Skeletal muscle tissue (tissue), 4 donors: ENCODE results near the gene TESK1. TPM values are rescaled to one million over a fixed set of nuclear protein-coding genes. Genes with fewer than 3 reads are reported as not detected.
A peak's percentile ranks its signal among the peaks of the same experiment; 100 is the strongest.
"Not testable (repeated sequence)": the region's sequence is repeated elsewhere in the genome, so short reads cannot be mapped to it uniquely, and the experiment has no call there.

Source experiments
- H3K27ac ChIP-seq: one replicate; pipeline ENCODE4 v1.7.0; 2013; ENCODE audit warnings: mild to moderate bottlenecking, low read depth, low read length, inconsistent platforms
- H3K27me3 ChIP-seq, 3 donors: one replicate each; pipeline ENCODE4 v1.7.0; 2013; ENCODE audit warnings: low read length in 3 of 3; ENCODE audit not compliant: control insufficient read depth in 3 of 3, insufficient read depth in 3 of 3
- H3K36me3 ChIP-seq, 3 donors: one replicate each; pipeline ENCODE4 v1.7.0; 2013; ENCODE audit warnings: low read length in 3 of 3; ENCODE audit not compliant: control insufficient read depth in 3 of 3, insufficient read depth in 3 of 3
- H3K4me1 ChIP-seq, 3 donors: one replicate each; pipeline ENCODE4 v1.7.0; 2013; ENCODE audit warnings: low read length in 3 of 3, mild to moderate bottlenecking in 3 of 3; ENCODE audit not compliant: control insufficient read depth in 3 of 3, insufficient read depth in 3 of 3
- H3K4me3 ChIP-seq, 3 donors: one replicate each; pipeline ENCODE4 v1.7.0; 2013; ENCODE audit warnings: low read length in 3 of 3
- H3K9ac ChIP-seq, 3 donors: one replicate each; pipeline ENCODE4 v1.7.0; 2013; ENCODE audit warnings: low read length in 3 of 3, mild to moderate bottlenecking in 3 of 3, moderate library complexity in 2 of 3, low read depth in 1 of 3
- H3K9me3 ChIP-seq, 3 donors: one replicate each; pipeline ENCODE4 v1.7.0; 2013; ENCODE audit warnings: low read length in 3 of 3; ENCODE audit not compliant: control insufficient read depth in 3 of 3
- total RNA-seq: library from RNA; depleted of rRNA; stranded (reverse); fragments of >200 nt; gene quantifications from one replicate; pipeline ENCODE4 v1.2.3, GENCODE V29; 2014
- donor health status: Osteomylitis.

Gene TESK1
- total RNA-seq, 1 donor from 2014 or later = 8.4 TPM

DNA sequence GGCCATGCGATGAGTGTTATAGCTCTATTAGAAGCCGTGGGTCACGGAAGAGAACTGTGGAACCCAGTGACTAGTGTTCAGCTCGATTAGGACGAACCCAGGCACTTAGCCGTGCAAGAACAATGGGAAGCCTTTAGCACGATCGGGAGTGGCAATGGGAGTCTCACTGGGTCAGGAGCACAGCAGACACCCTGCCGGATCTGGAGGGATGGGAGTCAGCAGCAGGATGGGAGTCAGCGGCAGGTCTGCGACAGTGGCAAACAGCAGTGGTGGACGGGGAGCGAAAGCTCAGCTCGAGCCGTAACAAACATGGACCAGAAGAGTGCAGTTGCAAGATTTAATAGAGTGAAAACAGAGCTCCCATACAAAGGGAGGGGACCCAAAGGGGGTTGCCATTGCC is 35.4 kb downstream of the TESK1 start:
- H3K36me3 ChIP-seq, H3K4me1 ChIP-seq, H3K9ac ChIP-seq, H3K27me3 ChIP-seq, H3K27ac ChIP-seq, H3K4me3 ChIP-seq, H3K9me3 ChIP-seq: not testable (repeated sequence)

DNA sequence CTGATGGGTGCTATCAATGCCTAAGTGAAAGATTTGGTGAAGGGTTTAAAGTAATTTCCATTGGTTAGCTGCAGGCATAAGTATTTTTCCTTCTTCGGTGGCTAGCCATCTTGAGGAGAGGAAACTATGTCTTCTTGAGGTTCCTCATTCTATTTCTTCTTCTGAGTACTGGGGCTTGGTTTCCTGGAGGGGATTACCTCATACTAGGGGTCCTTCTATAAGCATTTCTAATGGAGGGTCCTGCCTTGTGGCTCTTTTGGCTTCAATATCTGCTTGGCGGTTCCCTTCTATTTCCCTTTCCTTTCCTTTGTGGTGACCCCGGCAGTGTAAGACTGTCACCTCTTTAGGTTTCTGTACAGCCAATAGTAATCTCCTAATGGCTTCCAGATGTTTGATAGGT is 36.4 kb downstream of the TESK1 start:
- not testable (repeated sequence) for H3K27ac ChIP-seq, H3K9me3 ChIP-seq, H3K4me3 ChIP-seq, H3K27me3 ChIP-seq, H3K9ac ChIP-seq, H3K36me3 ChIP-seq, H3K4me1 ChIP-seq

DNA sequence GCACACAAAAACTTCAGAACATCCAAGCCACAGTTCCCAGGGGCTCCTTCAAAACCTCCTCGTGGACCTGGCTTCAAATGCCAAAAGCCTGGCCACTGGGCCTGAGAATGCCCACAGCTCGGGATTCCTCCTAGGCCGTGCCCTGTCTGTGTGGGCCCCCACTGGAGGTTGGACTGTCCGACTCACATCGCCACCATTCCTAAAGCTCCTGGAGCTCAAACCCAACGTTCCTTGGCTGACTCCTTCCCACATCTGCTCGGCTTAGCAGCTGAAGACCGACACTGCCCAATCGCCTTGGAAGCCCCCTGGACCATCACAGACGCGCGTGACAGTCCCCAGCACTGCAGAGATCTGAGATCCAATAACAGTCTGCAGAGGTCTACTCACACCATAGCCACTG is 38.0 kb downstream of the TESK1 start:
- Histone ChIP-seq H3K27me3 (no peaks in the 10 kb centered on the region), H3K36me3 (no peaks in the 10 kb centered on the region), H3K9ac (no peak overlapping the region), H3K27ac (no peak overlapping the region), H3K9me3 (no peaks in the 10 kb centered on the region), H3K4me1 (peaks cover 4 to 15% (median 13%) of the 10 kb centered on the region in 3 donors), H3K4me3 (no peak overlapping the region)

DNA sequence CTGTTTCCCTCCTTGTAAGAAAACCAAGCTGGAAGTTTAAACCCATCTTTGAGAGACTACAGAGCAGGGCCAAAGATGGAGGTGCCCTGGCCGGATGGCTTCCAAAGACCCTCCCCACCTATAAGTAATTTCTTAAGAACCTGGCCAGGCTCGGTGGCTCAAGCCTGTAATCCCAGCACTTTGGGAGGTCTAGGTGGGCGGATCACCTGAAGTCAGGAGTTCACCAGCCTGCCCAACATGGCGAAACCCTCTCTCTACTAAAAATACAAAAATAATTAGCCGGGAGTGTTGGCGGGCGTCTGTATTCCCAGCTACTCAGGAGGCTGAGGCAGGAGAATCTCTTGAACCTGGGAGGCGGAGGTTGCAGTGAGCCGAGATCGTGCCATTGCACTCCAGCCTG is 40.7 kb downstream of the TESK1 start:
- peak overlapping the region; percentile 82 to 85 (median 84) for H3K4me3 ChIP-seq
- H3K4me1 ChIP-seq = peaks cover 6 to 21% (median 15%) of the 10 kb centered on the region in 3 donors
- peak overlapping the region; percentile 93 for H3K27ac ChIP-seq
- not testable (repeated sequence) for H3K36me3 ChIP-seq, H3K27me3 ChIP-seq, H3K9me3 ChIP-seq
- peak overlapping the region; percentile 27 to 94 (median 90) for H3K9ac ChIP-seq

DNA sequence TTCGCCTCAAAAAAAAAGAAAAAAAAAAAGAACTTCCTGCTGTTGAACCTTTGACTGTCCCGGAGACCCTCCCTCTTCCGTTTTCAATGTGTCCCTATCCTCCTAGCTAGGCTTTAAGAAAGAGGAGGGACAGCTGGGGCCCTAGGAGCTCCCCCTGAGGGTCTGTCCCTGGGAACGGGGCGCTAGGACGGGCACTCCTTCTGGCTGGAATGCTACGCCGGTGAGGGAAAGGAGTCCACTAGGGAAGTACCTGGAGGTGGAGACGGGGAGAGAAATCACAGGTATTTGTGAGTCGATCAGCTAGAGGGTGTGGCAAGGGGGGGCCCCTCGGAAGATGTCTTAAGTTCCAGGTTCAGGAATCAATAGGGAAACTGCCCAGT is 41.1 kb downstream of the TESK1 start:
- peak overlapping the region; percentile 93 for H3K27ac ChIP-seq
- H3K9ac ChIP-seq = peak overlapping the region; percentile 90 to 95 (median 94)
- peak overlapping the region; percentile 82 to 85 (median 84) for H3K4me3 ChIP-seq
- no peaks in the 10 kb centered on the region for H3K27me3 ChIP-seq
- peaks cover 6 to 21% (median 15%) of the 10 kb centered on the region in 3 donors for H3K4me1 ChIP-seq
- H3K36me3 ChIP-seq = no peaks in the 10 kb centered on the region
- no peaks in the 10 kb centered on the region for H3K9me3 ChIP-seq

DNA sequence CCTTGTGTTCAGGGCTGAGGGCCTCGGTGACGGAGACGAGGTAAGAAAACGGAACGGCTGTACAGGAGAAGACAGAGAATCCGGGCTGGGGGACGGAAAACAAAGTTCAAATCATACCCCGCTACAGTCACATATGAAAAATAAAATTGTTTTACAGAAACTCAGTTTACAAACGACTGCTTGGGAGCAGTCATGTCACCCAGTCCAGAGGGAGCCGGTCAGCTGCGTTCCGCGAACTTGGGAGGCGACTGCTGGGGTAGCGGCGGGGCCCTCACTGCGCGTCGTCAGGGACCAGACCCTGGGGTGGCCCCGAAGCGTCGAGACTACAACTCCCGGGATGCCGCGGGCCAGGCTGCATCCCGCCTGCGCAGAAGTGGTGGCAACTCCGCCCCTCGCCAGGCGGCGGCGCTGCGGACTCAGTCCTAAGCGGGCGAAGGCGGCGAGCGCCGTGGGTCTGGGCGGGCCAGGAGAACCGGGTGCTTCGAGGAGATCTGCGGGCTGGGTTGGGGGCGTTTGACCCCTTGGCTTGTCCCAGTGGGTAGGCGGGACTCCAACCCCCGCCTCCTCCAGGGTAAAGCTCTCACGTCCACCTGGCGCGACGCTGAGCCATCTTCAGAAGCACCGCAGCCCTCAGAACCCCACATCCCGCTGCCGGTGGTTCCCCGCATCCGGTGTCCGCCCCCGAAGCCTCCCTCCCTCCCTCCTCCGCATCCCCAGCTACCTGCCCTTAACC is 41.6 kb downstream of the TESK1 start:
- Histone ChIP-seq H3K27me3 (no peaks in the 10 kb centered on the region), H3K4me1 (peaks cover 6 to 21% (median 15%) of the 10 kb centered on the region in 3 donors), H3K27ac (peak overlapping the region; percentile 93), H3K4me3 (peak overlapping the region; percentile 82 to 85 (median 84)), H3K9me3 (no peaks in the 10 kb centered on the region), H3K36me3 (no peaks in the 10 kb centered on the region), H3K9ac (peak overlapping the region; percentile 90 to 95 (median 94))

DNA sequence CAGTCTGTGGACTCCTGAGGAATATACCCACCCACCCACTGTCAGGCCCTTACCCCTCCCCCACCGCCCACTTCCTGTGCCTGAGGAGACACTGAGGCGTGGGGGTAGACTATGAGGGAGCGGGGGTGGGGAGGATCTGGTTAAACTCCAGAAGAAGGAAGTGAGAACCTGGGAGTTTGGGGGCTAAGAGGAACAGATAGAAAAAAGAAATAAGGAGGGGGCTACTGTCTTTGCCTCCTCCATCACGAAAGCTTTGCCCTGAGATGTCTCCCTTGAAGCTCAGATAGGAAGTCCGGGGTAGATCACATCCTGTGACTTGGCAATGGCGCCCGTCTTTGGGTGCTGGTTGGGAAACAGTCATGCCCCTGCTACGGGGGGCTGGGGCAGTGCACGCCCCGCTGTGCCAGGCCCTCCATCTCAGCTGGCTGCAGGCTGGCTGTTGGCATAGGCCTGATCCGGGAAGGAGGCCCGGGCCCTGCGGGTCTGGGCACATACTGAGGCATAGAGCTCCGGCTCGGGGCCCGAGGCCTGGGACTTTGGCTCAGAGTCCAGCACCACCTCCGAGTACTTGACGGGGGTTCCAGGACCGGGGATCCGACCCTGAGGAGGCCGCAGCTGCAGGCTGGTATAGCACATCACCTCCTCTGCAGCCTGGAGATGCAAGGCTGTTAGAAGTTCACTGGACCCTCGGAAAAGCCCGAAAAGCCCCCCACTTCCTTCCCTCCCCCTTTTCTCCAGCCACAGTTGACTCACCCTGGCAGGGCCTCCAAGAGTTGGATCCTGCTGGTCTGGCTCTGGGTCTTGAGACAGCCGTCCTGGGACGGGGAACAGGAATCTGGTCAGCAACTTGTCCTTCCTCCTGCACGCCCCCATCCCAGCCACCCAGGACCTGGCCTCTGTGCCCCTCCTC is 44.6 kb downstream of the TESK1 start:
- H3K36me3 ChIP-seq = no peaks in the 10 kb centered on the region
- H3K27me3 ChIP-seq = no peaks in the 10 kb centered on the region
- H3K9me3 ChIP-seq = no peaks in the 10 kb centered on the region
- H3K4me1 ChIP-seq = peaks cover 6 to 21% (median 15%) of the 10 kb centered on the region in 3 donors
- H3K4me3 ChIP-seq = no peak overlapping the region
- no peak overlapping the region for H3K27ac ChIP-seq
- no peak overlapping the region for H3K9ac ChIP-seq

DNA sequence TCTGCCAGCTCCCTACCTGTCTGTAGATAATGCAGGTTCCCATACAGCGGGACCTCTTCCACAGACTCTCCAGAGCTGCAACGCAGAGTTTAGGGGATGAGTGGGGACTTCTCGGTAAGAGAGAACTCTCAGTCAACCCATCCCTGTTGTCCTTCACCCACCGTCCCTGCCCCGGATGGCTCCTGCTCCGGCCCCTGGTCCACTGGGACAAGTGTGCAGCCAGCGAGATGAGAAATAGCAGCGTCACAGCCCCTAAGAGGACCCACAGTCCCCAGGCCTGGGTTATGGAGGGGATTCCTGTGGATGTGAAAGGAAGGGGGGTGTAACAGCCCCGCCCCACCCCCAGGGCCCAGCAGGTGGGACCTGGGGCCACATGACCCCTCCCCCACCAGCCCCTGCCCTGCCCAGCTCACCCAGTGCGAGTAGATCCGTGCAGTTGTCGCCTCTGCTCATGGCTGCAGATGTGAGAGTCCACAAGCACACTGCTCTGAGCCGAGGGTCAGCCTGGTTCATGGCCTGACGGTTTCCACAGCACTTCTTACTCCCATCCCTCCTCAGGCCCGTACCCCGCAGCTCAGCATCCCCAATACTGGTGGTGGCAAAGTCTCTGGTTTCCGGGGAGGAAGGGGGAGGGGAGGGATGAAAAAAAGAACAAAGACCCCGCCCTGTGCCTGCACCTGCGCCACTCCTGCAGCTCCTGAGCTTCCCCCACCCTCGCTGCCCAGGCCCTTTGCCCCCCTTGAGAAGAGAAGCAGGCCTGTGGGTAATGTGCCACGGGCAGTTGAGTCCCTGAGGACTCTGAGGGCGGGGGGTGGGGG is 45.5 kb downstream of the TESK1 start, which contains the start of gene SIT1:
Gene SIT1, minus strand, starts transcription at position 591 of the 818 bp plus-strand sequence. Its CDS starts 78 bp downstream, at position 513.
- no peak within 1 kb of the TSS for H3K27ac ChIP-seq
- H3K4me3 ChIP-seq = no peak within 1 kb of the TSS
- no peaks in the 10 kb centered on the region for H3K9me3 ChIP-seq
- peaks cover 6 to 21% (median 15%) of the 10 kb centered on the region in 3 donors for H3K4me1 ChIP-seq
- no peaks in the 10 kb centered on the region for H3K36me3 ChIP-seq
- no peaks in the 10 kb centered on the region for H3K27me3 ChIP-seq
- H3K9ac ChIP-seq = no peak within 1 kb of the TSS

DNA sequence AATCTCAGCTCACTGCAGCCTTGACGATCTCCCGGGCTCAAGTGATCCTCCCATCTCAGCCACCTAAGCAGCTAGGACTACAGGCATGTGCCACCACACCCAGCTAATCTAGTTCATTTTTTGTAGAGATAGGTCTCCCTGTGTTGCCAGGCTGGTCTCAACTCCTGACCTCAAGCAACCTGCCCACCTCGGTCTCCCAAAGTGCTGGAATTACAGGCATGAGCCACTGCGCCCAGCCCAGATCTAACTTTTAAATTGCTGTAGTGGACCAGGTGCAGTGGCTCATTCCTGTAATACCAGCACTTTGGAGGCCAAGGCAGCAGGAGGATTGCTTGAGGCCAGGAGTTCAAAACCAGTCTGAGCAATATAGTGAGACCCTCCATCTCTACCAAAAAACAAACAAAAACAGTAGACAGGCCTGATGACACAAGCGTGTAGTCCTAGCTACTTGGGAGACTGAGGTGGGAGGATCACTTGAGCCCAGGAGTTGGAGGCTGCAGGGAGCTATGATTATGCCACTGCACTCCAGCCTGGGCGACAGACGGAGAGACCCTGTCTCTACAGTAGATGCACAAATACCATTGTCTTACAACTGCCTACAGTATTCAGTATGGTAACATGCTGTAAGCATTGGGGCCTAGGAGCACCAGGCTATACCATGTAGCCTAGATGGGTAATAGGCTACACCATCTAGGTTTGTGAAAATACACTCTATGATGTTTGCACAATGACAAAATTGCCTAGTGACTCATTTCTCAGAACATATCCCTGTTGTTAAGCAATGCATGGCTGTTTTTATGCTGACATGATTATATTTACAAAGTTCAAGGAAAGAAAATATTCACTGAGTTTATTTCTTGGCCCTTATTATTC is 47.1 kb downstream of the TESK1 start:
- no peaks in the 10 kb centered on the region for H3K36me3 ChIP-seq
- H3K27ac ChIP-seq = no peak overlapping the region
- H3K4me1 ChIP-seq = peaks cover 7 to 13% (median 8%) of the 10 kb centered on the region in 3 donors
- H3K9ac ChIP-seq = no peak overlapping the region
- no peaks in the 10 kb centered on the region for H3K27me3 ChIP-seq
- H3K4me3 ChIP-seq = no peak overlapping the region
- no peaks in the 10 kb centered on the region for H3K9me3 ChIP-seq
